ENCODE results near the gene SMLR1.

DNA sequence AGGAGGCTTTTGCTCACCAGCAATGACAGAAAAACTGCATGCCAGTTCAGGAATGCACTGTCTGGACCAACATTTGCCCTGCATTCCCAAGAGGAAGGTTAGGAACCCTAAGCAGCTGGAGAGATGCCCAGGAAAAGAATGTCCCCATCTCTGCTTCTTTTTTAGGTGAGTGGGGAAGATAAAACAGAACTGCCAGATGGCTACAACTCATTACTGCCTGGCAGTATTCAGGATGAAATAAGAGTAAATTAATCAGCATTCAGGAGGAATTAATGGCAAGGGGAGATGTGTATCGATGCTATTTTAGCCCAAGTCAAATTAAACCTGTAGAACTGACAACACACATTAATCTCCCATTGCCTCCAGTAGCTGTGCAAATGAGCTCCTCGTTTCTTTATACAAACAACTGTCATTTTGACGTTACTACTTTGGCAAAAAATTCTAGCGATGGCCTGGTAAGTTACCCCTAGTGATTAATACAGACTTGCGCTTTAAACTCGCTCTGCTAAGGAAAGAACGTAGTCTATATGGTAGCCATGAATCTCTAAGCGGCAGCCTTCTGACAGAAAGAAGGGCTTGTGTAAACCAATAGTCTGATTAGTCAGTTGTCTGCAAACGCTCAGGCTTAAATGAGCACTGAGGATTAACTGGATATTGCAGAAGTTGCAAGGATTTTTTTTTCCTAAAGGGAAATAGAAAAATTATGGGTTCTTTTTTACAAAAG, 16.7 kb upstream of the SMLR1 start:
- TF ChIP-seq, protein P1, sequence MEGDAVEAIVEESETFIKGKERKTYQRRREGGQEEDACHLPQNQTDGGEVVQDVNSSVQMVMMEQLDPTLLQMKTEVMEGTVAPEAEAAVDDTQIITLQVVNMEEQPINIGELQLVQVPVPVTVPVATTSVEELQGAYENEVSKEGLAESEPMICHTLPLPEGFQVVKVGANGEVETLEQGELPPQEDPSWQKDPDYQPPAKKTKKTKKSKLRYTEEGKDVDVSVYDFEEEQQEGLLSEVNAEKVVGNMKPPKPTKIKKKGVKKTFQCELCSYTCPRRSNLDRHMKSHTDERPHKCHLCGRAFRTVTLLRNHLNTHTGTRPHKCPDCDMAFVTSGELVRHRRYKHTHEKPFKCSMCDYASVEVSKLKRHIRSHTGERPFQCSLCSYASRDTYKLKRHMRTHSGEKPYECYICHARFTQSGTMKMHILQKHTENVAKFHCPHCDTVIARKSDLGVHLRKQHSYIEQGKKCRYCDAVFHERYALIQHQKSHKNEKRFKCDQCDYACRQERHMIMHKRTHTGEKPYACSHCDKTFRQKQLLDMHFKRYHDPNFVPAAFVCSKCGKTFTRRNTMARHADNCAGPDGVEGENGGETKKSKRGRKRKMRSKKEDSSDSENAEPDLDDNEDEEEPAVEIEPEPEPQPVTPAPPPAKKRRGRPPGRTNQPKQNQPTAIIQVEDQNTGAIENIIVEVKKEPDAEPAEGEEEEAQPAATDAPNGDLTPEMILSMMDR (conservative IDR thresholded peaks at IDR 0.05; ENCODE audit: low read depth, low read length), result no peak
- no peak for TF ChIP-seq EZH2 (IDR thresholded peaks at IDR 0.05; ENCODE audit: borderline replicate concordance, low read depth, low read length, poor library complexity, severe bottlenecking)
